ENCODE measurements around the gene FDXR.

GRCh38 chr17:74832421-74832820, 40.4 kb downstream of the FDXR start:
- no peak for TF ChIP-seq CTCF (IDR thresholded peaks at IDR 0.05)
- TF ChIP-seq ZFX (IDR thresholded peaks at IDR 0.05; ENCODE audit: borderline replicate concordance) = no peak
